ENCODE results near the gene FOXC1. TPM values are rescaled to one million over a fixed set of nuclear protein-coding genes. Genes with fewer than 3 reads are reported as not detected.

Gene FOXC1
- total RNA-seq, 6 donors from 2014 or later, result 0.22 to 5.5 (median 2.2) TPM

DNA sequence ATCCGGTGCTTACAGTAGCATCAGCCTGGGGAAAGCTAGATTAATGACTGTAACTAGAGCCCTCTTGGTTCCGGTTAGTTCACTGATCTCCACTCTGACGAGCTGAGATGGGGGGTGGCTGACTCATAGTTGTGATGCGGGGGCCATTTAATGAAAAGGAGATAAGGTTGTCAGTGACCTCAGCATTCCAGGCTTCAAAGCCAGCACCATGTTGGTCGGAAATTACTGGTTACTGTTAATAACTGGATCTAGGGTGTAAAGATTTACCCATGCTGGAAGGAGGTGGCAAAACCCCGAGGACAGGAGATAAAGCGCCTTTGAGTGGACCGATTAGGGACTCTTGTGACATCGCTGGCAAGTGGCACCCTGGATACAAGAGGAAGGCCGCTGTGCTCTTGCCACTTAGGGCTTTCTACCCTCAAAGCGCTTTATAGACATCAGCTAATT is 21.1 kb downstream of the FOXC1 start:
- peaks cover 0 to 9% (median 2%) of the 10 kb centered on the region in 4 donors for H3K27me3 ChIP-seq
- H3K27ac ChIP-seq, result no peak overlapping the region
- no peak for ATAC-seq (ENCODE audit: low FRiP score in 2 of 2)

DNA sequence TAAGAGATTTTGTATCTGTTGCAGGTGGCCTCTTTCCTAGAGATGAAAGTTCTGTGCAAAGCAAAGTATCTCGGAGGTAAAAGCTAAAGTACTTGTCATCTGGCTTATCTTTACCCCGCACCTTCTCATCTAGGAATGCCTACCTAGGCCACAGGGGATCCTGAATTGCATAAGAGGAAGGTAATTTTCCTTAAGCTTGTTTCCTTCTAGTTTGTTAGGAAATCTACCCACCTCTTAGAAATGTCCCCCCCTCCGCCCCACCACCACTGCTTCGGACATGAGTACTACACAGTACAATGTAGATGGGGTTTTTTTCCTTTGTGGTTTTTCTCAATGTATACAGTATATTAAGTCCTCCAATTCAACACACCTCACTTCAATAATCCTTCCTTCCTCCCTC is 21.5 kb downstream of the FOXC1 start:
- Histone ChIP-seq H3K27me3 (peaks cover 0 to 4% (median 0%) of the 10 kb centered on the region in 4 donors), H3K9me3 (no peaks in the 10 kb centered on the region), H3K4me1 (peaks cover 0 to 6% (median under 1%) of the 10 kb centered on the region in 4 donors), H3K27ac (no peak overlapping the region), H3K4me3 (no peak overlapping the region), H3K36me3 (no peaks in the 10 kb centered on the region)
- WGBS, 2 donors, result 86 to 87% methylated on average over 4 of the region's 4 CpGs
- TF ChIP-seq, protein P1, sequence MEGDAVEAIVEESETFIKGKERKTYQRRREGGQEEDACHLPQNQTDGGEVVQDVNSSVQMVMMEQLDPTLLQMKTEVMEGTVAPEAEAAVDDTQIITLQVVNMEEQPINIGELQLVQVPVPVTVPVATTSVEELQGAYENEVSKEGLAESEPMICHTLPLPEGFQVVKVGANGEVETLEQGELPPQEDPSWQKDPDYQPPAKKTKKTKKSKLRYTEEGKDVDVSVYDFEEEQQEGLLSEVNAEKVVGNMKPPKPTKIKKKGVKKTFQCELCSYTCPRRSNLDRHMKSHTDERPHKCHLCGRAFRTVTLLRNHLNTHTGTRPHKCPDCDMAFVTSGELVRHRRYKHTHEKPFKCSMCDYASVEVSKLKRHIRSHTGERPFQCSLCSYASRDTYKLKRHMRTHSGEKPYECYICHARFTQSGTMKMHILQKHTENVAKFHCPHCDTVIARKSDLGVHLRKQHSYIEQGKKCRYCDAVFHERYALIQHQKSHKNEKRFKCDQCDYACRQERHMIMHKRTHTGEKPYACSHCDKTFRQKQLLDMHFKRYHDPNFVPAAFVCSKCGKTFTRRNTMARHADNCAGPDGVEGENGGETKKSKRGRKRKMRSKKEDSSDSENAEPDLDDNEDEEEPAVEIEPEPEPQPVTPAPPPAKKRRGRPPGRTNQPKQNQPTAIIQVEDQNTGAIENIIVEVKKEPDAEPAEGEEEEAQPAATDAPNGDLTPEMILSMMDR (IDR thresholded peaks at IDR 0.05), result no peak
- TF ChIP-seq EP300 (IDR thresholded peaks at IDR 0.05), result no peak
- TF ChIP-seq POLR2A (IDR thresholded peaks at IDR 0.05), result no peak
- TF ChIP-seq POLR2AphosphoS5 (IDR thresholded peaks at IDR 0.05), result no peak
- ATAC-seq (ENCODE audit: low FRiP score in 2 of 2) (no peak), DNase-seq (no peak)

More for the DNA sequence above, 21.1 kb downstream of the FOXC1 start:
- 88 to 90% methylated on average over 11 of the region's 11 CpGs for WGBS, 2 donors
- Histone ChIP-seq H3K4me1 (peaks cover 0 to 6% (median 3%) of the 10 kb centered on the region in 4 donors), H3K9me3 (no peaks in the 10 kb centered on the region), H3K36me3 (no peaks in the 10 kb centered on the region), H3K4me3 (no peak overlapping the region)
- DNase-seq, result no peak
- TF ChIP-seq, protein P1 (IDR thresholded peaks at IDR 0.05), result no peak
- TF ChIP-seq POLR2AphosphoS5 (IDR thresholded peaks at IDR 0.05) (no peak), POLR2A (IDR thresholded peaks at IDR 0.05) (no peak), EP300 (IDR thresholded peaks at IDR 0.05) (no peak)

DNA sequence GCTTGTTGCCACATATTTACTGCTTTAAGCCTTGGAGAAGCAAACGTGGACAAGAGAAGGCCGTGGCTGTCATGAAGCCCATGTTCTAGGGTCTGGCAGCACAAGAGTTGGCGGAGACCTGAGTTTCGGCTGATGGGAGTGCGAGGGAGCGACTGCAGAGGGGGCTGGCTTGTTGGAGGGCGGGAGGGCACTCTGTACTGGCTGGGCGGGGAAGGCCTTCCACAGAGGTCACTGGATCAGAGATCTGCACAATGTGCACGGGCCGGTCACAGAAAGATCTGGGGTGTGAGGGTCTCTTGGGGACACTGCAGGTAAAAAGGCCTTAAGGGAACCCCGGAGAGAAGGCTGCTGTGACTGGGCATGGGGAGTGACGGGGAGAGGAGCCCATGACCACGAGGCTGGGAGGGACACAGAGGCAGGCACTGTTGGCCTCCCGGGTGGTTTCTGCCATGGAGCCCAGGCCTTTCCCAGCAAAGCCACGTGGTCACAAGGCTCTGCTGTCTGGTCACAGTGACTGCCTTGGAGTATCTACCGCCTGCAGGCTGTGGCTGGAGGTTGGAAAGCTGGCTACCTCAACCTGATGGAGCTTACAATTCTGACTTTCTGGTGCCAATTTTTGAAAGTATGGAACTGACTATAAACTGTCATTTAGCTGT is 23.8 kb downstream of the FOXC1 start:
- no peak overlapping the region for H3K27ac ChIP-seq
- WGBS, 2 donors, result 94 to 97% methylated on average over 6 to 16 of the region's 16 CpGs
- no peaks in the 10 kb centered on the region for H3K9me3 ChIP-seq
- no peaks in the 10 kb centered on the region for H3K36me3 ChIP-seq
- H3K27me3 ChIP-seq, result no peaks in the 10 kb centered on the region
- H3K4me1 ChIP-seq, result peaks cover 0 to 6% (median 0%) of the 10 kb centered on the region in 4 donors
- ATAC-seq (ENCODE audit: low FRiP score in 2 of 2), result no peak
- TF ChIP-seq POLR2AphosphoS5 (IDR thresholded peaks at IDR 0.05), result no peak
- TF ChIP-seq EP300 (IDR thresholded peaks at IDR 0.05), result no peak
- TF ChIP-seq, protein P1 (IDR thresholded peaks at IDR 0.05), result no peak
- no peak for TF ChIP-seq POLR2A (IDR thresholded peaks at IDR 0.05)
- no peak for DNase-seq
- H3K4me3 ChIP-seq, result no peak overlapping the region

DNA sequence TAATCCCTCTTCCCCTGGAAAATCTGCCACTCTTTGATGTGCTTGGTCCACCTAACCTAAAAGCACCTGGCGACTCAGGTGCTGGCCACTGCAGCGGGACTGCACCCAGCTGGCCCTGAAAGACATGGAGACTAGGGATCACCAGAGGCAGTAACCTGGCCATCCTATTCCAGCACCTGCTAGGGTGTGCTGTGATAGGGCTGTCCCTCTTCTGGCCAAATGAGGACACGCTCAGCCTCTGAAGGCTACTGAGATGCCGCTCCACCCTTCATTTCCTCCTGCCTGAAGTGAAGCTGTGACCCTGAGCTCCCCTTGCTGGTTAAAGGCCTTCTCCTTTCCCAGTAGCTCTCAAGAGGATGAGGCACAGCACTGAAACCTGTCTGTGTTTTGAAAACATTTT is 24.4 kb downstream of the FOXC1 start:
- Histone ChIP-seq H3K27me3 (no peaks in the 10 kb centered on the region), H3K4me3 (no peak overlapping the region), H3K9me3 (no peaks in the 10 kb centered on the region), H3K36me3 (no peaks in the 10 kb centered on the region), H3K4me1 (peaks cover 0 to 6% (median 0%) of the 10 kb centered on the region in 4 donors), H3K27ac (no peak overlapping the region)
- WGBS, 2 donors, result 88 to 100% methylated on average over 3 to 4 of the region's 4 CpGs
- TF ChIP-seq, protein P1 (IDR thresholded peaks at IDR 0.05), result no peak
- TF ChIP-seq EP300 (IDR thresholded peaks at IDR 0.05) (no peak), POLR2AphosphoS5 (IDR thresholded peaks at IDR 0.05) (no peak), POLR2A (IDR thresholded peaks at IDR 0.05) (no peak)
- no peak for ATAC-seq (ENCODE audit: low FRiP score in 2 of 2)
- DNase-seq, result no peak
